ENCODE measurements around the gene SLC6A1. TPM values are rescaled to one million over a fixed set of nuclear protein-coding genes. Genes with fewer than 3 reads are reported as not detected.

Gene SLC6A1
- polyA plus RNA-seq, 12 donors, result 0.94 to 7.3 (median 2.8) TPM; not detected in 1

Other genes starting within 250 kb of the SLC6A1 start
- under 1 TPM in 6 of 12 donors, not detected in 6; 0.08 to 0.81 (median 0.39) TPM for gene SLC6A11, start 176.5 kb upstream of the SLC6A1 start, polyA plus RNA-seq (ENCODE audit: insufficient read length in 12 of 12)
- gene HRH1, start 161.7 kb downstream of the SLC6A1 start, polyA plus RNA-seq (ENCODE audit: insufficient read length in 12 of 12), result 1 to 10 TPM in 10 of 12 donors, not detected in 2; 1.7 to 8.2 (median 3.6) TPM